SU-DHL-6 (cell line): ENCODE data around the gene S1PR2.

Source experiments
- H2AFZ ChIP-seq: fragments of 200-600 bp; sonication (generic); 2 replicates; pipeline ENCODE4 v1.6.1; 2014; ENCODE audit warnings: low read depth, mild to moderate bottlenecking, moderate library complexity, mixed read lengths, antibody characterized with exemption, low read length; ENCODE audit not compliant: severe bottlenecking
- H3F3A ChIP-seq: fragments of 200-600 bp; shearing (Covaris generic); 2 replicates; pipeline ENCODE4 v1.6.0; 2016; ENCODE audit warnings: antibody characterized with exemption, mild to moderate bottlenecking; ENCODE audit not compliant: insufficient read depth
- H3K27ac ChIP-seq: fragments of 200-600 bp; sonication (generic); 2 replicates; pipeline ENCODE4 v1.5.1; 2016; ENCODE audit warnings: low read depth, mild to moderate bottlenecking, low read length, moderate library complexity, mixed read lengths
- H3K27me3 ChIP-seq: fragments of 200-600 bp; sonication (generic), shearing (Covaris generic); 2 replicates; pipeline ENCODE4 v1.6.0; 2014; ENCODE audit warnings: mild to moderate bottlenecking, low read length
- H3K36me3 ChIP-seq: fragments of 200-600 bp; sonication (generic); 2 replicates; pipeline ENCODE4 v1.6.1; 2014; ENCODE audit warnings: mild to moderate bottlenecking, low read length, mixed read lengths
- H3K4me2 ChIP-seq: fragments of 300-600, 200-600 bp; shearing (Covaris generic), sonication (generic); 2 replicates; pipeline ENCODE4 v1.6.0; 2014; ENCODE audit warnings: low read length, low read depth, mild to moderate bottlenecking; ENCODE audit not compliant: poor library complexity, severe bottlenecking
- H3K4me3 ChIP-seq: fragments of 200-600 bp; sonication (generic); 2 replicates; pipeline ENCODE4 v1.5.1; 2014; ENCODE audit warnings: antibody characterized with exemption, low read length, mild to moderate bottlenecking, mixed read lengths; ENCODE audit not compliant: insufficient read depth, poor library complexity, severe bottlenecking
- H3K79me2 ChIP-seq: fragments of 200-600 bp; sonication (generic); 2 replicates; pipeline ENCODE4 v1.6.1; 2014; ENCODE audit warnings: mild to moderate bottlenecking, low read length, moderate library complexity; ENCODE audit not compliant: insufficient read depth
- H3K9ac ChIP-seq: fragments of 200-600 bp; sonication (generic); 2 replicates; pipeline ENCODE4 v1.7.0; 2014; ENCODE audit warnings: mild to moderate bottlenecking, low read length
- H3K9me2 ChIP-seq: fragments of 200-600 bp; sonication (generic); replicated peaks from 2 replicates; pipeline ENCODE4 v1.6.1; 2014; ENCODE audit warnings: low read length; ENCODE audit not compliant: insufficient read depth
- H3K9me3 ChIP-seq: fragments of 200-600 bp; sonication (generic); 2 replicates; pipeline ENCODE4 v1.6.1; 2014; ENCODE audit warnings: low read length, mixed read lengths; ENCODE audit not compliant: insufficient read depth
- H4K20me1 ChIP-seq: fragments of 200-600 bp; sonication (generic); 2 replicates; pipeline ENCODE4 v1.6.1; 2014; ENCODE audit warnings: low read depth, mild to moderate bottlenecking, antibody characterized with exemption, low read length, moderate library complexity, mixed read lengths
- CTCF ChIP-seq: fragments of 200-600 bp; sonication (generic); IDR thresholded peaks from one replicate; pipeline ENCODE4 v1.5.1; 2017; ENCODE audit warnings: antibody characterized with exemption, mild to moderate bottlenecking, low read length, moderate library complexity; ENCODE audit not compliant: insufficient read depth, poor library complexity, severe bottlenecking
- EZH2phosphoT487 ChIP-seq: fragments of 200-600 bp; sonication (generic), shearing (Covaris generic); conservative IDR thresholded peaks from 2 replicates; pipeline ENCODE4 v1.6.1; 2018; ENCODE audit warnings: mild to moderate bottlenecking, antibody characterized with exemption, low read length, moderate library complexity, mixed read lengths

The S1PR2 gene

GRCh38 chr19:10268071-10268470 lies 36.9 kb upstream of the S1PR2 start:
- H3K79me2 ChIP-seq = peaks cover 18% of the 10 kb centered on the region; the same call in 1 of the 2 replicates
- no peaks in the 10 kb centered on the region for H3K9me3 ChIP-seq
- no peak overlapping the region for H3K27ac ChIP-seq
- TF ChIP-seq CTCF (no peak), EZH2phosphoT487 (no peak)
- no peaks in the 10 kb centered on the region for H3K9me2 ChIP-seq
- no peak overlapping the region for H2AFZ ChIP-seq
- no peak overlapping the region for H3K4me3 ChIP-seq
- H3K4me2 ChIP-seq = no peak overlapping the region
- H4K20me1 ChIP-seq = no peaks in the 10 kb centered on the region
- peaks cover 17% of the 10 kb centered on the region for H3F3A ChIP-seq
- H3K9ac ChIP-seq = no peak overlapping the region
- H3K36me3 ChIP-seq = no peaks in the 10 kb centered on the region
- H3K27me3 ChIP-seq = no peaks in the 10 kb centered on the region

GRCh38 chr19:10266706-10267105 lies 35.6 kb upstream of the S1PR2 start:
- no peak overlapping the region for H3K9ac ChIP-seq
- H3K4me3 ChIP-seq = no peak overlapping the region
- H3K27ac ChIP-seq = no peak overlapping the region
- H3K4me2 ChIP-seq = no peak overlapping the region
- H3K36me3 ChIP-seq = no peaks in the 10 kb centered on the region
- no peaks in the 10 kb centered on the region for H3K9me2 ChIP-seq
- H3K9me3 ChIP-seq = no peaks in the 10 kb centered on the region
- peaks cover 7% of the 10 kb centered on the region; the same call in 1 of the 2 replicates for H3K79me2 ChIP-seq
- H3K27me3 ChIP-seq = no peaks in the 10 kb centered on the region
- TF ChIP-seq CTCF (no peak), EZH2phosphoT487 (no peak)
- no peaks in the 10 kb centered on the region for H4K20me1 ChIP-seq
- H2AFZ ChIP-seq = no peak overlapping the region
- H3F3A ChIP-seq = peaks cover 17% of the 10 kb centered on the region

GRCh38 chr19:10262771-10263170 lies 31.6 kb upstream of the S1PR2 start:
- no peaks in the 10 kb centered on the region for H3K27me3 ChIP-seq
- H3K4me2 ChIP-seq = no peak overlapping the region
- H2AFZ ChIP-seq = no peak overlapping the region
- no peak overlapping the region for H3K4me3 ChIP-seq
- no peaks in the 10 kb centered on the region for H3K36me3 ChIP-seq
- 0 out of 2 replicates have a peak, but pooled peaks cover 3% of the 10 kb centered on the region for H3F3A ChIP-seq
- no peak overlapping the region for H3K27ac ChIP-seq
- no peaks in the 10 kb centered on the region for H4K20me1 ChIP-seq
- no peak for TF ChIP-seq EZH2phosphoT487
- TF ChIP-seq CTCF = no peak
- H3K9me2 ChIP-seq = no peaks in the 10 kb centered on the region
- H3K9ac ChIP-seq = no peak overlapping the region
- no peaks in the 10 kb centered on the region for H3K9me3 ChIP-seq
- no peaks in the 10 kb centered on the region for H3K79me2 ChIP-seq
